HEK293 (cell line): Measurements from ENCODE around the gene ITIH3.

Source experiments
- CTCF ChIA-PET: fragments of 350-600 bp; formaldehyde crosslinking; extraction: SDS; loops from one replicate; lab custom pipeline; 2021; ENCODE audit warnings: antibody characterized with exemption; lab: Yijun Ruan, JAX
- POLR2A ChIA-PET: fragments of 300-600 bp; formaldehyde crosslinking; extraction: SDS; loops from one replicate; lab custom pipeline; 2020; ENCODE audit warnings: antibody characterized with exemption, inconsistent platforms; lab: Yijun Ruan, JAX
- H3K27ac ChIP-seq: fragments of 200-500 bp; sonication (Bioruptor generic); 2 replicates; pipeline ENCODE4 v1.5.1; 2014; ENCODE audit warnings: low read depth, low read length, control low read depth, inconsistent platforms; ENCODE audit errors: extremely low read depth
- H3K36me3 ChIP-seq, 2 experiments: fragments of 200-500 bp in 1 of 2; sonication (Bioruptor generic) in 1 of 2; 1 replicate in 1 of 2; 2 replicates in 1 of 2; pipeline ENCODE4 v1.5.1; 2014 to 2017; ENCODE audit warnings: inconsistent platforms in 2 of 2, low read length in 2 of 2; ENCODE audit not compliant: control insufficient read depth in 2 of 2, insufficient read depth in 1 of 2
- H3K4me1 ChIP-seq: fragments of 200-500 bp; sonication (Bioruptor generic); 2 replicates; pipeline ENCODE4 v1.5.1; 2014; ENCODE audit warnings: mild to moderate bottlenecking, low read length, inconsistent platforms; ENCODE audit not compliant: control insufficient read depth, insufficient read depth
- H3K4me3 ChIP-seq: 2 replicates; pipeline ENCODE4 v1.5.1; 2011; ENCODE audit warnings: low read depth, mild to moderate bottlenecking, control low read depth, low read length, moderate library complexity
- H3K9me3 ChIP-seq: fragments of 200-500 bp; sonication (Bioruptor generic); 2 replicates; pipeline ENCODE4 v1.5.1; 2014; ENCODE audit warnings: low read depth, low read length, inconsistent platforms; ENCODE audit not compliant: control insufficient read depth, insufficient read depth
- SCRT2 ChIP-seq: fragments of 450-650 bp; formaldehyde crosslinking; IDR thresholded peaks from 2 replicates; pipeline ENCODE4 v1.5.1; 2016; ENCODE audit warnings: missing biosample characterization, missing genetic modification characterization
- SP3 ChIP-seq: fragments of 450-650 bp; formaldehyde crosslinking; IDR thresholded peaks from 2 replicates; pipeline ENCODE4 v1.5.1; 2016; ENCODE audit warnings: missing biosample characterization, missing genetic modification characterization
- ZFHX2 ChIP-seq: fragments of 450-650 bp; formaldehyde crosslinking; conservative IDR thresholded peaks from 2 replicates; pipeline ENCODE4 v1.5.1; 2016; ENCODE audit warnings: missing biosample characterization, missing genetic modification characterization
- ZNF16 ChIP-seq: fragments of 450-650 bp; formaldehyde crosslinking; IDR thresholded peaks from 2 replicates; pipeline ENCODE4 v1.5.1; 2016; ENCODE audit warnings: low read depth, missing biosample characterization, missing genetic modification characterization
- ZNF184 ChIP-seq: fragments of 450-650 bp; IDR thresholded peaks from 2 replicates; pipeline ENCODE4 v1.5.1; 2018; ENCODE audit warnings: missing biosample characterization, mild to moderate bottlenecking, missing genetic modification characterization
- ZNF37A ChIP-seq: fragments of 450-650 bp; IDR thresholded peaks from 2 replicates; pipeline ENCODE4 v1.5.1; 2018; ENCODE audit warnings: missing biosample characterization, missing genetic modification characterization
- ZNF514 ChIP-seq: fragments of 450-650 bp; formaldehyde crosslinking; IDR thresholded peaks from 2 replicates; pipeline ENCODE4 v1.5.1; 2016; ENCODE audit warnings: missing biosample characterization, missing genetic modification characterization
- ZNF585B ChIP-seq: fragments of 450-650 bp; formaldehyde crosslinking; IDR thresholded peaks from 2 replicates; pipeline ENCODE4 v1.5.1; 2016; ENCODE audit warnings: missing biosample characterization, missing genetic modification characterization
- ZNF76 ChIP-seq: fragments of 450-650 bp; formaldehyde crosslinking; IDR thresholded peaks from 2 replicates; pipeline ENCODE4; 2016; ENCODE audit warnings: low read depth, missing biosample characterization, missing genetic modification characterization, borderline replicate concordance
- ZSCAN23 ChIP-seq: fragments of 450-650 bp; formaldehyde crosslinking; IDR thresholded peaks from 2 replicates; pipeline ENCODE4 v1.5.1; 2016; ENCODE audit warnings: missing biosample characterization, missing genetic modification characterization
- TF ChIP-seq, protein P1 (sequence below): fragments of 450-650 bp; formaldehyde crosslinking; IDR thresholded peaks from 2 replicates; pipeline ENCODE4 v1.5.1; 2016; ENCODE audit warnings: missing biosample characterization, missing genetic modification characterization, borderline replicate concordance
- TF ChIP-seq, protein P2 (sequence below): fragments of 450-650 bp; formaldehyde crosslinking; optimal IDR thresholded peaks from 2 replicates; pipeline ENCODE3; 2016; ENCODE audit warnings: missing biosample characterization, mild to moderate bottlenecking, missing genetic modification characterization
- TF ChIP-seq, protein P3 (sequence below): fragments of 450-650 bp; formaldehyde crosslinking; IDR thresholded peaks from 2 replicates; pipeline ENCODE4 v1.5.1; 2017; ENCODE audit warnings: missing biosample characterization, missing genetic modification characterization
- TF ChIP-seq, protein P4 (sequence below): fragments of 450-650 bp; formaldehyde crosslinking; IDR thresholded peaks from 2 replicates; pipeline ENCODE4 v1.5.1; 2017; ENCODE audit warnings: missing biosample characterization, missing genetic modification characterization
- TF ChIP-seq, protein P5 (sequence below): fragments of 450-650 bp; formaldehyde crosslinking; IDR thresholded peaks from 2 replicates; pipeline ENCODE4 v1.5.1; 2016; ENCODE audit warnings: missing biosample characterization, missing genetic modification characterization, borderline replicate concordance

The ITIH3 gene

DNA sequence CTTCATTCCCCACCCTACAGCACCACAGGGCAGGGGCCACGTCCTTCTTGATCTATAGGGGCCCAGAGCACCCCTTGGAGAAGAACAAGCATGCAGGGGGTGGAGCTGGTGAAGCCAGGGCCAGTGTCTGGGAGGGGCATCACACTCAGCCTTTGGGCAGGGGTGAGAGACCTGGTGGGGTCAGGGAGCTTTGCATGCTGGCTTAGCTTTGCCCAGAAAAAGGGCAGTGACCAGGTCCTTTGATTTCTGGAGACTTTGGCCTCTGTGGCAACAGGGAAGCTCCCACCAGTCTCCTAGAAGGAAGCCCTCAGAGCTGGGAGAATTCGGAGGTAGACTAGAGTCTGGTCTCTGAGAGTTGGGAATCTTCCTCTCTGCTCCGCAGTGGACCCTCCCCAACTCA, 34.9 kb downstream of the ITIH3 start (continued):
- TF ChIP-seq, protein P1, sequence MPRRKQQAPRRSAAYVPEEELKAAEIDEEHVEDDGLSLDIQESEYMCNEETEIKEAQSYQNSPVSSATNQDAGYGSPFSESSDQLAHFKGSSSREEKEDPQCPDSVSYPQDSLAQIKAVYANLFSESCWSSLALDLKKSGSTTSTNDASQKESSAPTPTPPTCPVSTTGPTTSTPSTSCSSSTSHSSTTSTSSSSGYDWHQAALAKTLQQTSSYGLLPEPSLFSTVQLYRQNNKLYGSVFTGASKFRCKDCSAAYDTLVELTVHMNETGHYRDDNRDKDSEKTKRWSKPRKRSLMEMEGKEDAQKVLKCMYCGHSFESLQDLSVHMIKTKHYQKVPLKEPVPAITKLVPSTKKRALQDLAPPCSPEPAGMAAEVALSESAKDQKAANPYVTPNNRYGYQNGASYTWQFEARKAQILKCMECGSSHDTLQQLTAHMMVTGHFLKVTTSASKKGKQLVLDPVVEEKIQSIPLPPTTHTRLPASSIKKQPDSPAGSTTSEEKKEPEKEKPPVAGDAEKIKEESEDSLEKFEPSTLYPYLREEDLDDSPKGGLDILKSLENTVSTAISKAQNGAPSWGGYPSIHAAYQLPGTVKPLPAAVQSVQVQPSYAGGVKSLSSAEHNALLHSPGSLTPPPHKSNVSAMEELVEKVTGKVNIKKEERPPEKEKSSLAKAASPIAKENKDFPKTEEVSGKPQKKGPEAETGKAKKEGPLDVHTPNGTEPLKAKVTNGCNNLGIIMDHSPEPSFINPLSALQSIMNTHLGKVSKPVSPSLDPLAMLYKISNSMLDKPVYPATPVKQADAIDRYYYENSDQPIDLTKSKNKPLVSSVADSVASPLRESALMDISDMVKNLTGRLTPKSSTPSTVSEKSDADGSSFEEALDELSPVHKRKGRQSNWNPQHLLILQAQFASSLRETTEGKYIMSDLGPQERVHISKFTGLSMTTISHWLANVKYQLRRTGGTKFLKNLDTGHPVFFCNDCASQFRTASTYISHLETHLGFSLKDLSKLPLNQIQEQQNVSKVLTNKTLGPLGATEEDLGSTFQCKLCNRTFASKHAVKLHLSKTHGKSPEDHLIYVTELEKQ (tag by site-specific recombination) = no peak
- TF ChIP-seq ZNF16 = no peak
- TF ChIP-seq ZFHX2 (tag by site-specific recombination) = no peak
- no peak for TF ChIP-seq ZNF585B
- TF ChIP-seq, protein P2, sequence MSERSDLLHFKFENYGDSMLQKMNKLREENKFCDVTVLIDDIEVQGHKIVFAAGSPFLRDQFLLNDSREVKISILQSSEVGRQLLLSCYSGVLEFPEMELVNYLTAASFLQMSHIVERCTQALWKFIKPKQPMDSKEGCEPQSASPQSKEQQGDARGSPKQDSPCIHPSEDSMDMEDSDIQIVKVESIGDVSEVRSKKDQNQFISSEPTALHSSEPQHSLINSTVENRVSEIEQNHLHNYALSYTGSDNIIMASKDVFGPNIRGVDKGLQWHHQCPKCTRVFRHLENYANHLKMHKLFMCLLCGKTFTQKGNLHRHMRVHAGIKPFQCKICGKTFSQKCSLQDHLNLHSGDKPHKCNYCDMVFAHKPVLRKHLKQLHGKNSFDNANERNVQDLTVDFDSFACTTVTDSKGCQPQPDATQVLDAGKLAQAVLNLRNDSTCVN (tag by site-specific recombination) = no peak
- TF ChIP-seq ZNF37A = no peak
- no peak for TF ChIP-seq ZNF76 (tag by site-specific recombination)
- TF ChIP-seq SCRT2 (tag by site-specific recombination) = no peak
- no peak for TF ChIP-seq SP3

DNA sequence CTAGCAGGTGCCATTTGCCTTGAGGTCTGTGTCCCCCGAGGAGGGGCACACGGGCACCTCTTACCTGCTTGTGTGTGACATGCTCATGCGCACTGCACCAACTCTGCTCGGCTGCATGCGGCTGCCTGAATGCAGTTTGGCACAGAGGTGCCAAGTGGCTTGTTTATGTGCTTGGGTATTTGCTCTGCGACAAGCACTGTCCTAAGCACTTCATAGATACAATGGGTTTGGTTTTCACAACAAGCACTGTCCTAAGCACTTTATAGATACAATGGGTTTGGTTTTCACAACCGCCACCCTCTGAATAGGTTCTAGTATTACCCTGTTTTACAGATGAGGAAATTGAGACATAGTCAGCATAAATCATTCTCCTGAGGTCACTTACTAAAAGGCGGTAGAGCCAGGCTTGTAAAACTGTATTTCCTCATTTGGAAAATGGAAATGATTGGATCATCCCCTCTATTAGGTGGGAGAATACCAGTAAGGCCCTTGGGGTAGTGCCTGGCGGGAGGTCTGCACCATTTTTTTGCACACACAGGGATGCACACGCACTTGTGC, 35.4 kb downstream of the ITIH3 start:
- Histone ChIP-seq H3K27ac (no peak overlapping the region), H3K4me3 (no peak overlapping the region), H3K9me3 (no peaks in the 10 kb centered on the region), H3K4me1 (peaks cover 12% of the 10 kb centered on the region; the same call in 1 of the 2 replicates), H3K36me3 (peaks cover 0 to under 1% of the 10 kb centered on the region in 2 experiments; a peak in 1 of 3 replicates)
- TF ChIP-seq ZNF184 (no peak), ZNF514 (tag by site-specific recombination) (no peak), ZSCAN23 (tag by site-specific recombination) (no peak)
- TF ChIP-seq, protein P3, sequence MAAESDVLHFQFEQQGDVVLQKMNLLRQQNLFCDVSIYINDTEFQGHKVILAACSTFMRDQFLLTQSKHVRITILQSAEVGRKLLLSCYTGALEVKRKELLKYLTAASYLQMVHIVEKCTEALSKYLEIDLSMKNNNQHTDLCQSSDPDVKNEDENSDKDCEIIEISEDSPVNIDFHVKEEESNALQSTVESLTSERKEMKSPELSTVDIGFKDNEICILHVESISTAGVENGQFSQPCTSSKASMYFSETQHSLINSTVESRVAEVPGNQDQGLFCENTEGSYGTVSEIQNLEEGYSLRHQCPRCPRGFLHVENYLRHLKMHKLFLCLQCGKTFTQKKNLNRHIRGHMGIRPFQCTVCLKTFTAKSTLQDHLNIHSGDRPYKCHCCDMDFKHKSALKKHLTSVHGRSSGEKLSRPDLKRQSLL (tag by site-specific recombination) = peak; percentile 59; the same call in 1 of the 2 replicates
- TF ChIP-seq, protein P4, sequence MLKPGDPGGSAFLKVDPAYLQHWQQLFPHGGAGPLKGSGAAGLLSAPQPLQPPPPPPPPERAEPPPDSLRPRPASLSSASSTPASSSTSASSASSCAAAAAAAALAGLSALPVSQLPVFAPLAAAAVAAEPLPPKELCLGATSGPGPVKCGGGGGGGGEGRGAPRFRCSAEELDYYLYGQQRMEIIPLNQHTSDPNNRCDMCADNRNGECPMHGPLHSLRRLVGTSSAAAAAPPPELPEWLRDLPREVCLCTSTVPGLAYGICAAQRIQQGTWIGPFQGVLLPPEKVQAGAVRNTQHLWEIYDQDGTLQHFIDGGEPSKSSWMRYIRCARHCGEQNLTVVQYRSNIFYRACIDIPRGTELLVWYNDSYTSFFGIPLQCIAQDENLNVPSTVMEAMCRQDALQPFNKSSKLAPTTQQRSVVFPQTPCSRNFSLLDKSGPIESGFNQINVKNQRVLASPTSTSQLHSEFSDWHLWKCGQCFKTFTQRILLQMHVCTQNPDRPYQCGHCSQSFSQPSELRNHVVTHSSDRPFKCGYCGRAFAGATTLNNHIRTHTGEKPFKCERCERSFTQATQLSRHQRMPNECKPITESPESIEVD (tag by site-specific recombination) = 0 out of 2 replicates have a peak, but pooled peaks have one; percentile 52
- TF ChIP-seq, protein P5, sequence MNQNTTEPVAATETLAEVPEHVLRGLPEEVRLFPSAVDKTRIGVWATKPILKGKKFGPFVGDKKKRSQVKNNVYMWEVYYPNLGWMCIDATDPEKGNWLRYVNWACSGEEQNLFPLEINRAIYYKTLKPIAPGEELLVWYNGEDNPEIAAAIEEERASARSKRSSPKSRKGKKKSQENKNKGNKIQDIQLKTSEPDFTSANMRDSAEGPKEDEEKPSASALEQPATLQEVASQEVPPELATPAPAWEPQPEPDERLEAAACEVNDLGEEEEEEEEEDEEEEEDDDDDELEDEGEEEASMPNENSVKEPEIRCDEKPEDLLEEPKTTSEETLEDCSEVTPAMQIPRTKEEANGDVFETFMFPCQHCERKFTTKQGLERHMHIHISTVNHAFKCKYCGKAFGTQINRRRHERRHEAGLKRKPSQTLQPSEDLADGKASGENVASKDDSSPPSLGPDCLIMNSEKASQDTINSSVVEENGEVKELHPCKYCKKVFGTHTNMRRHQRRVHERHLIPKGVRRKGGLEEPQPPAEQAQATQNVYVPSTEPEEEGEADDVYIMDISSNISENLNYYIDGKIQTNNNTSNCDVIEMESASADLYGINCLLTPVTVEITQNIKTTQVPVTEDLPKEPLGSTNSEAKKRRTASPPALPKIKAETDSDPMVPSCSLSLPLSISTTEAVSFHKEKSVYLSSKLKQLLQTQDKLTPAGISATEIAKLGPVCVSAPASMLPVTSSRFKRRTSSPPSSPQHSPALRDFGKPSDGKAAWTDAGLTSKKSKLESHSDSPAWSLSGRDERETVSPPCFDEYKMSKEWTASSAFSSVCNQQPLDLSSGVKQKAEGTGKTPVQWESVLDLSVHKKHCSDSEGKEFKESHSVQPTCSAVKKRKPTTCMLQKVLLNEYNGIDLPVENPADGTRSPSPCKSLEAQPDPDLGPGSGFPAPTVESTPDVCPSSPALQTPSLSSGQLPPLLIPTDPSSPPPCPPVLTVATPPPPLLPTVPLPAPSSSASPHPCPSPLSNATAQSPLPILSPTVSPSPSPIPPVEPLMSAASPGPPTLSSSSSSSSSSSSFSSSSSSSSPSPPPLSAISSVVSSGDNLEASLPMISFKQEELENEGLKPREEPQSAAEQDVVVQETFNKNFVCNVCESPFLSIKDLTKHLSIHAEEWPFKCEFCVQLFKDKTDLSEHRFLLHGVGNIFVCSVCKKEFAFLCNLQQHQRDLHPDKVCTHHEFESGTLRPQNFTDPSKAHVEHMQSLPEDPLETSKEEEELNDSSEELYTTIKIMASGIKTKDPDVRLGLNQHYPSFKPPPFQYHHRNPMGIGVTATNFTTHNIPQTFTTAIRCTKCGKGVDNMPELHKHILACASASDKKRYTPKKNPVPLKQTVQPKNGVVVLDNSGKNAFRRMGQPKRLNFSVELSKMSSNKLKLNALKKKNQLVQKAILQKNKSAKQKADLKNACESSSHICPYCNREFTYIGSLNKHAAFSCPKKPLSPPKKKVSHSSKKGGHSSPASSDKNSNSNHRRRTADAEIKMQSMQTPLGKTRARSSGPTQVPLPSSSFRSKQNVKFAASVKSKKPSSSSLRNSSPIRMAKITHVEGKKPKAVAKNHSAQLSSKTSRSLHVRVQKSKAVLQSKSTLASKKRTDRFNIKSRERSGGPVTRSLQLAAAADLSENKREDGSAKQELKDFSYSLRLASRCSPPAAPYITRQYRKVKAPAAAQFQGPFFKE (tag by site-specific recombination) = no peak
- POLR2A ChIA-PET = no interaction called here
- CTCF ChIA-PET = interaction anchor here (0.6 kb wide), 1 partner anchor 8 kb away, joined by 3 read pairs; no protein-coding TSS in a partner anchor
